GM23338 (cell line): ENCODE measurements around the gene ZNHIT1.

Source experiments
- CTCF ChIP-seq, 2 experiments: fragments of 200-600 bp in 1 of 2; sonication (generic) in 1 of 2; conservative IDR thresholded peaks; 2 replicates each; pipeline versions ENCODE4 v1.5.1 to v1.6.1; 2016 to 2017; ENCODE audit warnings: antibody characterized with exemption in 2 of 2, low read depth in 2 of 2, mild to moderate bottlenecking in 2 of 2, moderate library complexity in 1 of 2
- EZH2 ChIP-seq: fragments of 200-600 bp; sonication (generic); IDR thresholded peaks from one replicate; pipeline ENCODE4 v1.8.0; 2017; ENCODE audit warnings: antibody characterized with exemption, mild to moderate bottlenecking, low read depth; ENCODE audit not compliant: unreplicated experiment
- EZH2phosphoT487 ChIP-seq: fragments of 200-600 bp; sonication (generic); IDR thresholded peaks from one replicate; pipeline ENCODE4 v1.8.1; 2018; ENCODE audit warnings: antibody characterized with exemption; ENCODE audit not compliant: unreplicated experiment
- POLR2AphosphoS5 ChIP-seq: IDR thresholded peaks from 2 replicates; pipeline ENCODE4 v1.6.1; 2016; ENCODE audit warnings: antibody characterized with exemption, low read depth
- REST ChIP-seq: IDR thresholded peaks from one replicate; pipeline ENCODE4 v1.6.1; 2018; ENCODE audit warnings: antibody characterized with exemption; ENCODE audit not compliant: unreplicated experiment

- no peak for TF ChIP-seq EZH2
- TF ChIP-seq CTCF (conservative IDR thresholded peaks at IDR 0.05; ENCODE audit: low read depth in 2 of 2), result no peak
- TF ChIP-seq POLR2AphosphoS5, result no peak
- TF ChIP-seq REST, result no peak
- TF ChIP-seq EZH2phosphoT487, result no peak
Observed at GRCh38 chr7:101189109-101189508, 28.9 kb upstream of the ZNHIT1 start.
